ENCODE results near the gene THBS3. TPM values are rescaled to one million over a fixed set of nuclear protein-coding genes. Genes with fewer than 3 reads are reported as not detected.

Gene THBS3
- total and polyA plus RNA-seq, 2 of the 13 experiments (the other 11 are each of a cell fraction or from before 2014, with no cell fraction given): 0.86 to 3.6 TPM

DNA sequence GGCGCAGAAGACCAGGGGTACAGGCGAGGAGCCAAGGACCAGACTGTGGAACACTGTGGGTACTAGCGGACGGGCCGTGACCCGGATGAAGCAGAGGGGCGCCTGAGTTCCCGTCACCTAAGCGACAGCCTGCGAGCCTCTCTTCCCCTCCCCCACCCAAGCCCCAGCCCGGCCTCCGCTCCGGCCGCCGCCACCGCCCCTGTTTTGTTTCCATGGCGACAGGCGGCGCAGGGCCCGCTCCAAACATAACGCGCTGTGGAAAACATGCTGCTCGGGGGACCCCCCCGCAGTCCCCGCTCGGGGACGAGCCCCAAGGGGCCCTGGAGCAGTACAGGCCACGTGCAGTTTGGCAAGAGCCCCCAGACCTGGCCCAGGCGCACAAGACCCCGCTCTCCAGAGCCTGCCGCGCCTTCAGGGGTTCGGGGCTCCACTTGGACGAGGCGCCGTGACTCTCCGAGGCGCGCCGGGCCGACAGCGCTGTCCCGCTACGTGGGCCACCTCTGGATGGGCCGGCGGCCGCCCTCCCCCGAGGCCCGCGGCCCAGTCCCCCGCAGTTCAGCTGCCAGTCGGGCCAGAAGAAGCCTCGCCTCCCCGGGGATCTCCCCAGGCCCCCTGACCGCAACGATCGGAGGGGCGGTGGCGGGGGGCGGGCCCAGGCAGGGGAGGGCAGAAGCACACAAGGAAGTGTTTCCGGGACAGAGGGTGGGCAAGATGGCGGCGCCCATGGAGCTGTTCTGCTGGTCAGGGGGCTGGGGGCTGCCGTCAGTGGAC lies 1.0 kb upstream of the THBS3 start, which contains the start of gene MTX1 (continued):
- TF ChIP-seq, protein P1, sequence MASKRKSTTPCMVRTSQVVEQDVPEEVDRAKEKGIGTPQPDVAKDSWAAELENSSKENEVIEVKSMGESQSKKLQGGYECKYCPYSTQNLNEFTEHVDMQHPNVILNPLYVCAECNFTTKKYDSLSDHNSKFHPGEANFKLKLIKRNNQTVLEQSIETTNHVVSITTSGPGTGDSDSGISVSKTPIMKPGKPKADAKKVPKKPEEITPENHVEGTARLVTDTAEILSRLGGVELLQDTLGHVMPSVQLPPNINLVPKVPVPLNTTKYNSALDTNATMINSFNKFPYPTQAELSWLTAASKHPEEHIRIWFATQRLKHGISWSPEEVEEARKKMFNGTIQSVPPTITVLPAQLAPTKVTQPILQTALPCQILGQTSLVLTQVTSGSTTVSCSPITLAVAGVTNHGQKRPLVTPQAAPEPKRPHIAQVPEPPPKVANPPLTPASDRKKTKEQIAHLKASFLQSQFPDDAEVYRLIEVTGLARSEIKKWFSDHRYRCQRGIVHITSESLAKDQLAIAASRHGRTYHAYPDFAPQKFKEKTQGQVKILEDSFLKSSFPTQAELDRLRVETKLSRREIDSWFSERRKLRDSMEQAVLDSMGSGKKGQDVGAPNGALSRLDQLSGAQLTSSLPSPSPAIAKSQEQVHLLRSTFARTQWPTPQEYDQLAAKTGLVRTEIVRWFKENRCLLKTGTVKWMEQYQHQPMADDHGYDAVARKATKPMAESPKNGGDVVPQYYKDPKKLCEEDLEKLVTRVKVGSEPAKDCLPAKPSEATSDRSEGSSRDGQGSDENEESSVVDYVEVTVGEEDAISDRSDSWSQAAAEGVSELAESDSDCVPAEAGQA (IDR thresholded peaks at IDR 0.05; ENCODE audit: low read depth): no peak
- TF ChIP-seq, protein P1 (CRISPR knock-in tag; IDR thresholded peaks at IDR 0.05; ENCODE audit: borderline replicate concordance): no peak
- TF ChIP-seq ZNF276 (CRISPR knock-in tag; IDR thresholded peaks at IDR 0.05; ENCODE audit: low read depth) (0 out of 2 replicates have a peak, but pooled peaks have one; percentile 13), BORCS8-MEF2B (CRISPR knock-in tag; IDR thresholded peaks at IDR 0.05) (no peak), ARNT2 (CRISPR knock-in tag; IDR thresholded peaks at IDR 0.05; ENCODE audit: low read depth) (no peak), ZNF749 (CRISPR knock-in tag; IDR thresholded peaks at IDR 0.05; ENCODE audit: borderline replicate concordance) (no peak), ZNF20 (CRISPR knock-in tag; IDR thresholded peaks at IDR 0.05) (no peak; the same call in 1 of the 2 replicates), SATB2 (CRISPR knock-in tag; IDR thresholded peaks at IDR 0.05) (no peak), ZNF337 (CRISPR knock-in tag; IDR thresholded peaks at IDR 0.05; ENCODE audit: borderline replicate concordance, low read depth) (no peak), ZNF543 (CRISPR knock-in tag; IDR thresholded peaks at IDR 0.05) (no peak), ZNF510 (CRISPR knock-in tag; IDR thresholded peaks at IDR 0.05; ENCODE audit: low read depth) (no peak), ZNF781 (CRISPR knock-in tag; IDR thresholded peaks at IDR 0.05; ENCODE audit: borderline replicate concordance, not compliant biosample characterization) (no peak), KLF13 (CRISPR knock-in tag; IDR thresholded peaks at IDR 0.05) (0 out of 2 replicates have a peak, but pooled peaks have one; percentile 20), KDM4B (CRISPR knock-in tag; IDR thresholded peaks at IDR 0.05) (no peak), FOXC1 (CRISPR knock-in tag; IDR thresholded peaks at IDR 0.05; ENCODE audit: borderline replicate concordance) (no peak), FOXP1 (IDR thresholded peaks at IDR 0.05) (no peak), FOXP1 (CRISPR knock-in tag; IDR thresholded peaks at IDR 0.05) (no peak), EZH2 (conservative IDR thresholded peaks at IDR 0.05; ENCODE audit: low read depth, low read length) (no peak), ZBTB21 (CRISPR knock-in tag; IDR thresholded peaks at IDR 0.05) (no peak), TAF1 (CRISPR knock-in tag; IDR thresholded peaks at IDR 0.05) (peak; percentile 74)
- TF ChIP-seq, protein P2, sequence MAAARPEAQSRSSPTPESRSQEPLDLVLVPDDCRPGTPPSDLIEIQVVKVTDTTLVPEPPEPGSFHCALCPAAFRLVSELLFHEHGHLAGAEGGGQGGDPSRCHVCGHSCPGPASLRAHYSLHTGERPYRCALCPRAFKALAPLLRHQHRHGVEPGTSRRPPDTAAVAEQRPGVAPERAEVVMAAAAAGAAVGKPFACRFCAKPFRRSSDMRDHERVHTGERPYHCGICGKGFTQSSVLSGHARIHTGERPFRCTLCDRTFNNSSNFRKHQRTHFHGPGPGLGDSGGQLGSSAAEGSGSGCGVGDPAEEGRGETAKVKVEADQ (CRISPR knock-in tag; IDR thresholded peaks at IDR 0.05; ENCODE audit: borderline replicate concordance): no peak
